Measurements from ENCODE around the gene CRYBA2. TPM values are rescaled to one million over a fixed set of nuclear protein-coding genes. Genes with fewer than 3 reads are reported as not detected.
A peak's percentile ranks its signal among the peaks of the same experiment; 100 is the strongest.

Gene CRYBA2
- total and polyA plus RNA-seq, 2 of the 8 experiments (the other 6 are each of a cell fraction or from before 2014, with no cell fraction given): not detected

DNA sequence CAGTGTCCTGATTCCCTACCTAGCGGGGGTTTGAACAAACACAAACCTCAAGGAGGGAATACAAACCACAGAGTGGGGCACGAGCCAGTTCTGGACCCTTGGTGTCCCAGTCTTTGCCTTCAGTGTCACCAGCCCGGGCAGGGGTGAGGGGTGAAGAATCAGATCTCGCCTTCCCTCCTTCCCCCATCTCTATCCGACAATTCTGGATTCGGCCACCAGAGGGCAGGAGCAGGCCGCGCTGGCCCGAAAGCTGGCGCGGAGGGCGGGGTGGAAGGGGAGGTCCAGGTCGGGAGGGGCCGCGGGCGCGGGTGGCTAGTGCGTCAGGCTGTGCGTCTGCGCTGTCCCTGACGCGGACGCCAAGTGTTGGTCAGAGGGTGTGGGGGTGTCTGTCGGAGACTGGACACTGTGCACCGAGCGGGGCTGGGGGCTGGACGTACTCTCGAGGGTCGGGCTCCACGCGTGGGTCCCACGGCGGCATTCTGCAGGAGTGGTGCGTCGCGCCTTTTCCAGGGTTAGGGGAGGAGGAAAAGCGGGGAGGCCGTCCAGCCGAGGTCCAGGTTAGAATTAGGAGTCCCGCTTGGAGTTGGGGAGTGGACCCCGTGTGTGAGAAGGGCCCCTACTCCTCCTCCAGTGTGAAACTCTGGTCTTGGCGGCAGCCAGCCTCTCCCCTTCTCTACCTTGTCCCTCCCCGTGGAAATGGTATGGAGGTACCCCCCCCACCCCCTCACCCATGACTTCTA, 2.9 kb upstream of the CRYBA2 start (continued):
- TF ChIP-seq, protein P1, sequence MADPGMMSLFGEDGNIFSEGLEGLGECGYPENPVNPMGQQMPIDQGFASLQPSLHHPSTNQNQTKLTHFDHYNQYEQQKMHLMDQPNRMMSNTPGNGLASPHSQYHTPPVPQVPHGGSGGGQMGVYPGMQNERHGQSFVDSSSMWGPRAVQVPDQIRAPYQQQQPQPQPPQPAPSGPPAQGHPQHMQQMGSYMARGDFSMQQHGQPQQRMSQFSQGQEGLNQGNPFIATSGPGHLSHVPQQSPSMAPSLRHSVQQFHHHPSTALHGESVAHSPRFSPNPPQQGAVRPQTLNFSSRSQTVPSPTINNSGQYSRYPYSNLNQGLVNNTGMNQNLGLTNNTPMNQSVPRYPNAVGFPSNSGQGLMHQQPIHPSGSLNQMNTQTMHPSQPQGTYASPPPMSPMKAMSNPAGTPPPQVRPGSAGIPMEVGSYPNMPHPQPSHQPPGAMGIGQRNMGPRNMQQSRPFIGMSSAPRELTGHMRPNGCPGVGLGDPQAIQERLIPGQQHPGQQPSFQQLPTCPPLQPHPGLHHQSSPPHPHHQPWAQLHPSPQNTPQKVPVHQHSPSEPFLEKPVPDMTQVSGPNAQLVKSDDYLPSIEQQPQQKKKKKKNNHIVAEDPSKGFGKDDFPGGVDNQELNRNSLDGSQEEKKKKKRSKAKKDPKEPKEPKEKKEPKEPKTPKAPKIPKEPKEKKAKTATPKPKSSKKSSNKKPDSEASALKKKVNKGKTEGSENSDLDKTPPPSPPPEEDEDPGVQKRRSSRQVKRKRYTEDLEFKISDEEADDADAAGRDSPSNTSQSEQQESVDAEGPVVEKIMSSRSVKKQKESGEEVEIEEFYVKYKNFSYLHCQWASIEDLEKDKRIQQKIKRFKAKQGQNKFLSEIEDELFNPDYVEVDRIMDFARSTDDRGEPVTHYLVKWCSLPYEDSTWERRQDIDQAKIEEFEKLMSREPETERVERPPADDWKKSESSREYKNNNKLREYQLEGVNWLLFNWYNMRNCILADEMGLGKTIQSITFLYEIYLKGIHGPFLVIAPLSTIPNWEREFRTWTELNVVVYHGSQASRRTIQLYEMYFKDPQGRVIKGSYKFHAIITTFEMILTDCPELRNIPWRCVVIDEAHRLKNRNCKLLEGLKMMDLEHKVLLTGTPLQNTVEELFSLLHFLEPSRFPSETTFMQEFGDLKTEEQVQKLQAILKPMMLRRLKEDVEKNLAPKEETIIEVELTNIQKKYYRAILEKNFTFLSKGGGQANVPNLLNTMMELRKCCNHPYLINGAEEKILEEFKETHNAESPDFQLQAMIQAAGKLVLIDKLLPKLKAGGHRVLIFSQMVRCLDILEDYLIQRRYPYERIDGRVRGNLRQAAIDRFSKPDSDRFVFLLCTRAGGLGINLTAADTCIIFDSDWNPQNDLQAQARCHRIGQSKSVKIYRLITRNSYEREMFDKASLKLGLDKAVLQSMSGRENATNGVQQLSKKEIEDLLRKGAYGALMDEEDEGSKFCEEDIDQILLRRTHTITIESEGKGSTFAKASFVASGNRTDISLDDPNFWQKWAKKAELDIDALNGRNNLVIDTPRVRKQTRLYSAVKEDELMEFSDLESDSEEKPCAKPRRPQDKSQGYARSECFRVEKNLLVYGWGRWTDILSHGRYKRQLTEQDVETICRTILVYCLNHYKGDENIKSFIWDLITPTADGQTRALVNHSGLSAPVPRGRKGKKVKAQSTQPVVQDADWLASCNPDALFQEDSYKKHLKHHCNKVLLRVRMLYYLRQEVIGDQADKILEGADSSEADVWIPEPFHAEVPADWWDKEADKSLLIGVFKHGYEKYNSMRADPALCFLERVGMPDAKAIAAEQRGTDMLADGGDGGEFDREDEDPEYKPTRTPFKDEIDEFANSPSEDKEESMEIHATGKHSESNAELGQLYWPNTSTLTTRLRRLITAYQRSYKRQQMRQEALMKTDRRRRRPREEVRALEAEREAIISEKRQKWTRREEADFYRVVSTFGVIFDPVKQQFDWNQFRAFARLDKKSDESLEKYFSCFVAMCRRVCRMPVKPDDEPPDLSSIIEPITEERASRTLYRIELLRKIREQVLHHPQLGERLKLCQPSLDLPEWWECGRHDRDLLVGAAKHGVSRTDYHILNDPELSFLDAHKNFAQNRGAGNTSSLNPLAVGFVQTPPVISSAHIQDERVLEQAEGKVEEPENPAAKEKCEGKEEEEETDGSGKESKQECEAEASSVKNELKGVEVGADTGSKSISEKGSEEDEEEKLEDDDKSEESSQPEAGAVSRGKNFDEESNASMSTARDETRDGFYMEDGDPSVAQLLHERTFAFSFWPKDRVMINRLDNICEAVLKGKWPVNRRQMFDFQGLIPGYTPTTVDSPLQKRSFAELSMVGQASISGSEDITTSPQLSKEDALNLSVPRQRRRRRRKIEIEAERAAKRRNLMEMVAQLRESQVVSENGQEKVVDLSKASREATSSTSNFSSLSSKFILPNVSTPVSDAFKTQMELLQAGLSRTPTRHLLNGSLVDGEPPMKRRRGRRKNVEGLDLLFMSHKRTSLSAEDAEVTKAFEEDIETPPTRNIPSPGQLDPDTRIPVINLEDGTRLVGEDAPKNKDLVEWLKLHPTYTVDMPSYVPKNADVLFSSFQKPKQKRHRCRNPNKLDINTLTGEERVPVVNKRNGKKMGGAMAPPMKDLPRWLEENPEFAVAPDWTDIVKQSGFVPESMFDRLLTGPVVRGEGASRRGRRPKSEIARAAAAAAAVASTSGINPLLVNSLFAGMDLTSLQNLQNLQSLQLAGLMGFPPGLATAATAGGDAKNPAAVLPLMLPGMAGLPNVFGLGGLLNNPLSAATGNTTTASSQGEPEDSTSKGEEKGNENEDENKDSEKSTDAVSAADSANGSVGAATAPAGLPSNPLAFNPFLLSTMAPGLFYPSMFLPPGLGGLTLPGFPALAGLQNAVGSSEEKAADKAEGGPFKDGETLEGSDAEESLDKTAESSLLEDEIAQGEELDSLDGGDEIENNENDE (IDR thresholded peaks at IDR 0.05; ENCODE audit: insufficient replicate concordance, low read length): no peak
- TF ChIP-seq, protein P2, sequence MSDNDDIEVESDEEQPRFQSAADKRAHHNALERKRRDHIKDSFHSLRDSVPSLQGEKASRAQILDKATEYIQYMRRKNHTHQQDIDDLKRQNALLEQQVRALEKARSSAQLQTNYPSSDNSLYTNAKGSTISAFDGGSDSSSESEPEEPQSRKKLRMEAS (IDR thresholded peaks at IDR 0.05): peak; percentile 25; the same call in 1 of the 2 replicates
- TF ChIP-seq RNF2 (IDR thresholded peaks at IDR 0.05; ENCODE audit: borderline replicate concordance, low read depth, low read length, missing control alignments, poor library complexity, severe bottlenecking): no peak
- TF ChIP-seq PHF8 (conservative IDR thresholded peaks at IDR 0.05; ENCODE audit: low read depth, low read length): no peak
- no peak for TF ChIP-seq POU5F1 (IDR thresholded peaks at IDR 0.05; ENCODE audit: low read depth, low read length)
- TF ChIP-seq HDAC6 (IDR thresholded peaks at IDR 0.05; ENCODE audit: low read depth, low read length): no peak
- peak; percentile 79 to 89 for TF ChIP-seq RAD21 (IDR thresholded peaks at IDR 0.05 in 1 of 2, conservative IDR thresholded peaks at IDR 0.05 in 1 of 2; ENCODE audit: low read depth in 2 of 2, low read length in 2 of 2)
- no peak for TF ChIP-seq JUN (IDR thresholded peaks at IDR 0.05; ENCODE audit: low read depth, low read length)
- TF ChIP-seq CREB1 (IDR thresholded peaks at IDR 0.05): peak; percentile 92
